GM10248 (cell line): ENCODE data around the gene KSR2.

Experiments
- CTCF ChIA-PET: fragments of 300-600 bp; sonication (Branson Sonifier 250); formaldehyde crosslinking; extraction: SDS; loops from one replicate; lab custom pipeline; 2021; ENCODE audit warnings: antibody characterized with exemption; lab: Yijun Ruan, JAX
- POLR2A ChIA-PET: fragments of 350-650 bp; sonication (Branson Sonifier 250); formaldehyde crosslinking; extraction: SDS; loops from one replicate; lab custom pipeline; 2020; ENCODE audit warnings: antibody characterized with exemption; lab: Yijun Ruan, JAX
- DNase-seq: peaks from one replicate; pipeline ENCODE4 v3.0.0; 2012; ENCODE audit errors: extremely low spot score
- TF ChIP-seq, protein P1 (sequence below): IDR thresholded peaks from 2 replicates; pipeline ENCODE4 v1.5.1; 2012; ENCODE audit warnings: mild to moderate bottlenecking, low read depth; ENCODE audit errors: extremely low read depth, missing control alignments, control extremely low read depth

KSR2 gene

GRCh38 chr12:117457189-117457588 lies 511.6 kb downstream of the KSR2 start:
- ChIA-PET POLR2A (no interaction called here), CTCF (no interaction called here)
- TF ChIP-seq, protein P1, sequence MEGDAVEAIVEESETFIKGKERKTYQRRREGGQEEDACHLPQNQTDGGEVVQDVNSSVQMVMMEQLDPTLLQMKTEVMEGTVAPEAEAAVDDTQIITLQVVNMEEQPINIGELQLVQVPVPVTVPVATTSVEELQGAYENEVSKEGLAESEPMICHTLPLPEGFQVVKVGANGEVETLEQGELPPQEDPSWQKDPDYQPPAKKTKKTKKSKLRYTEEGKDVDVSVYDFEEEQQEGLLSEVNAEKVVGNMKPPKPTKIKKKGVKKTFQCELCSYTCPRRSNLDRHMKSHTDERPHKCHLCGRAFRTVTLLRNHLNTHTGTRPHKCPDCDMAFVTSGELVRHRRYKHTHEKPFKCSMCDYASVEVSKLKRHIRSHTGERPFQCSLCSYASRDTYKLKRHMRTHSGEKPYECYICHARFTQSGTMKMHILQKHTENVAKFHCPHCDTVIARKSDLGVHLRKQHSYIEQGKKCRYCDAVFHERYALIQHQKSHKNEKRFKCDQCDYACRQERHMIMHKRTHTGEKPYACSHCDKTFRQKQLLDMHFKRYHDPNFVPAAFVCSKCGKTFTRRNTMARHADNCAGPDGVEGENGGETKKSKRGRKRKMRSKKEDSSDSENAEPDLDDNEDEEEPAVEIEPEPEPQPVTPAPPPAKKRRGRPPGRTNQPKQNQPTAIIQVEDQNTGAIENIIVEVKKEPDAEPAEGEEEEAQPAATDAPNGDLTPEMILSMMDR: no peak
- DNase-seq: no peak

- TF ChIP-seq, protein P1: no peak
- POLR2A ChIA-PET: no interaction called here
Observed at GRCh38 chr12:117456076-117456475, 512.7 kb downstream of the KSR2 start.

GRCh38 chr12:117453961-117454360 lies 514.8 kb downstream of the KSR2 start:
- TF ChIP-seq, protein P1: no peak
- ChIA-PET POLR2A (no interaction called here), CTCF (no interaction called here)
- DNase-seq: no peak

More at GRCh38 chr12:117456076-117456475, 512.7 kb downstream of the KSR2 start:
- no peak for DNase-seq
- CTCF ChIA-PET: no interaction called here

- POLR2A ChIA-PET: no interaction called here
- CTCF ChIA-PET: no interaction called here
- DNase-seq: no peak
- TF ChIP-seq, protein P1: no peak
Observed at GRCh38 chr12:117452112-117452511, 516.7 kb downstream of the KSR2 start.

DNA sequence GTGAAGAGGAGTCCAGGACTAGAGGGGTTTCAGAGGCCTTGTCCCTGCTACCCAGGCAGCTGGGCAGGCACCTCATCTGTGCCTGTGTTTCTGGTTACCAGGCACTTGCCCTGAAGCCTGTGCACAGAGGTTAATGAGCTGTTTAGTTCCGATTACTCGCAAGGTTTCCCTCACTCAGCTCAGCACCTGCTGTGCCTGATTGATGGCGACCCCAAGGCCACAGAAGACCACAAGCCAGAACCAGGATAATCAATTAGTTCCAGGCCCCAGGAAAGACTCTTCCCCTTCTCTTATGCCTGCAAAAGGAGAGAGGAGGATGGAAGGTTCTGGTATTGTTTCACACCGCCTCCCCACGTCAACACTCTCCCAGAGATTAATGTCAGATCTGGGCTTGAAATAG lies 518.6 kb downstream of the KSR2 start:
- POLR2A ChIA-PET: no interaction called here
- DNase-seq: no peak
- CTCF ChIA-PET: interaction anchor here (0.8 kb wide), 1 partner anchor 19 kb away, joined by 3 read pairs; no protein-coding TSS in a partner anchor
- TF ChIP-seq, protein P1: no peak

GRCh38 chr12:117447665-117448366 lies 521.0 kb downstream of the KSR2 start:
- POLR2A ChIA-PET: no interaction called here

More at GRCh38 chr12:117447665-117448366, 521.0 kb downstream of the KSR2 start:
- no peak for DNase-seq
- CTCF ChIA-PET: no interaction called here
- TF ChIP-seq, protein P1: no peak
